GM21576 (cell line): ENCODE results near the gene OTUD5.

Experiments used
- ATAC-seq: cut with Tn5 transposase; IDR thresholded peaks from one replicate; pipeline ENCODE4 v1.9.1; 2021; ENCODE audit warnings: mild to moderate bottlenecking, moderate library complexity; ENCODE audit not compliant: unreplicated experiment

Gene OTUD5

GRCh38 chrX:48911412-48912182 is 45.8 kb downstream of the OTUD5 start, which contains the start of gene SLC35A2:
Gene SLC35A2 (minus strand): TSS chrX:48911646. CDS start chrX:48911636, 10 bp downstream.
- peak; percentile 69 for ATAC-seq

GRCh38 chrX:48910926-48911411 is 46.4 kb downstream of the OTUD5 start:
- ATAC-seq: no peak

- ATAC-seq: no peak
Observed at GRCh38 chrX:48909703-48910294, 47.6 kb downstream of the OTUD5 start.

GRCh38 chrX:48908600-48908999 is 48.8 kb downstream of the OTUD5 start:
- ATAC-seq: no peak

GRCh38 chrX:48905090-48905790 is 52.2 kb downstream of the OTUD5 start:
- ATAC-seq: no peak

GRCh38 chrX:48904626-48905025 is 52.8 kb downstream of the OTUD5 start:
- ATAC-seq: no peak

- ATAC-seq: no peak
Observed at GRCh38 chrX:48904180-48904579, 53.2 kb downstream of the OTUD5 start.

GRCh38 chrX:48903290-48903689 is 54.1 kb downstream of the OTUD5 start:
- ATAC-seq: no peak

- ATAC-seq: no peak
Observed at GRCh38 chrX:48902776-48903175, 54.6 kb downstream of the OTUD5 start.

GRCh38 chrX:48902135-48902534 is 55.3 kb downstream of the OTUD5 start:
- ATAC-seq: no peak

- ATAC-seq: no peak
Observed at GRCh38 chrX:48901069-48901468, 56.3 kb downstream of the OTUD5 start.

- no peak for ATAC-seq
Observed at GRCh38 chrX:48899078-48899410, 58.4 kb downstream of the OTUD5 start.

- ATAC-seq: peak; percentile 82
Observed at GRCh38 chrX:48897625-48898306, 59.6 kb downstream of the OTUD5 start, which contains the start of the genes PQBP1 and TIMM17B. Gene PQBP1 (plus strand): TSS chrX:48897930. CDS start chrX:48898510, 580 bp downstream. Gene TIMM17B (minus strand): TSS chrX:48897768. CDS start chrX:48897749, 19 bp downstream.

GRCh38 chrX:48897157-48897624 is 60.2 kb downstream of the OTUD5 start:
- peak; percentile 5 for ATAC-seq

GRCh38 chrX:48896611-48897011 is 60.8 kb downstream of the OTUD5 start:
- ATAC-seq: no peak

GRCh38 chrX:48894891-48895290 is 62.5 kb downstream of the OTUD5 start:
- ATAC-seq: no peak

GRCh38 chrX:48893556-48894348 is 63.7 kb downstream of the OTUD5 start:
- no peak for ATAC-seq

- ATAC-seq: no peak
Observed at GRCh38 chrX:48892896-48893295, 64.5 kb downstream of the OTUD5 start.

GRCh38 chrX:48891402-48892288 is 65.8 kb downstream of the OTUD5 start:
- ATAC-seq: peak; percentile 75
